GM15510 (cell line): Measurements from ENCODE around the gene PRKCQ.

Experiments
- POLR2A ChIP-seq: IDR thresholded peaks from 3 replicates; pipeline ENCODE4 v1.6.1; 2011; ENCODE audit warnings: borderline replicate concordance; ENCODE audit not compliant: insufficient read length; ENCODE audit errors: extremely low read depth

The PRKCQ gene

DNA sequence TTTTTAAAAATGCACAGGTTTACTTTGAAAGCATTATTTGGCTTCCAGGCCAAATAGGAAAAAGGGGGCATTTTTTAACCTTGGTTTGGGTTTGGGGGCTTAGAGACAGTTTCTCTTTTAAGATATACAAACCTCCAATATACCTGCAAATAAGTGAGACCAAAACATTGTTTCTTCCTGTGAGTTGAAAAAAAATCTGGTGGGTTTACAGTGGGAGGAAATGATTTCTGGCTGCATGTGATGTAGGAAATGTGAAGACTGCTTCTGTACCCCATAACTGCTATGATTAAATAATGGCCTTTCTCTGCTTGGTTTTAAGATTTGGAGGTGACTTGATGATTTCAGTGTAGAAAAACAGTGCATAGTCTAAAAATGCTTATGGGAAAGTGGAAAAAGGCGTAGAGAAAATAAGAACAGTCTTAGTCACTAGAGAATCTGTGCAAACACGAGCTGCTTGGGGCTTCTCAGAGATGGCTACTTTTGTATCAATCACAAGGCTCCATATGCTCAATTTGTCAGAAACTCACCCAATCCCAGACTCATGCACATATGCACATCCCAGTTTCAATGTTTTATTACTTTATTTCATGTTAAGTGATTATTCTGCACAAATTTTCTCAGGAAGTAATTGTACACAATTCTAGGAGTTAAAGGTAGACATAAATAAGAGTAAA lies 22.1 kb upstream of the PRKCQ start:
- no peak for TF ChIP-seq POLR2A

GRCh38 chr10:6601246-6601805 lies 21.2 kb upstream of the PRKCQ start:
- TF ChIP-seq POLR2A = no peak

DNA sequence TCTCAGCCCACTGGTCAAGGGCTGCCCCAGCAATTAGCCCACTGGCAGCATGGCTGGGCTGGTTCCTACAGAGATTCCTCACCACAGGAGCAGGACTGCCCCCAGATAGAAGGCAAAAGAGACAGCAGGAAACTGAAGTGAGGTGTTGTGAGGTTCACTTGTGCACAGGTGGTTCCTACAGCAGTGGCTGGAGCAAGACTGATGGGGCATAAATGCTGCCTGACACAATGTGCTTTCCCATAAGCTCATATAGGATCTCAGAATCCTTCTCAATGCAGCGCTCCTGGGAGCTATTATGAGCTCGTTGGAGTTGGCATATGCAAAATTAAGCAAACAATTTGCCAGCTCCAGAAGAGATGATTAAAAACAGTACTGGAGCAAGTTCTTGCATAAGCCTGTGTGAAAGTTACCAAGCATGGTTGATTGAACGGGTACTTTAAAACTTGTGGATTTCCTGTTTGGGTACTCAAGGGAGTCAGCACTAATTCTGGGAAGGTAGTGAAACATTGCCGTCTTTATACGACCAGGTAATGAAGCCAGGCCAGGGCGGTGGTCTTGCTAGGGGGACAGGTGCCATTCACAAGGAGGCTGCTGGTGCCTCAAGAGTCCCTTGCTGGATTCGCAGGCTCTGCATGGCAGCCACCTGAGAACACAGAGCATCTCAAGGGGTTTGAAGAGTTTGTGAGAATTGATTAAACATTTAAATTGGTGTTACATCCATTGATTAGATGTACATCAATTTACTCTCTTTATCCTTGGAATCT lies 20.3 kb upstream of the PRKCQ start:
- TF ChIP-seq POLR2A = no peak

DNA sequence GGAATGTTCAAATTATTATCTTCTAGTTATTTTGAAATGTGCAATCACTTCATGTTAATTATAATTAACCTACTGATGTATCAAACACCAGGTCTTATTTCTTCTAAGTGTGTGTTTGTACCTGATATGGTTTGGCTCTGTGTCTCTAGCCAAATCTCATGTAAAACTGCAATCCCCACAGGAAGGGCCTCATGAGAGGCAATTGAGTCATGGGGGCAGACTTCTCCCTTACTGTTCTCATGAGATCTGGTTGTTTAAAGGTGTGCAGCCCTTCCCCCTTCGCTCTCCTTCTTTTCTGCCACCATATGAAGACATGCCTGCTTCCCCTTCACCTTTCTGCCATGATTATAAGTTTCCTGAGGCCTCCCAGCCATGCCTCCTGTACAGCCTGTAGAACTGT lies 18.6 kb upstream of the PRKCQ start:
- TF ChIP-seq POLR2A = no peak

DNA sequence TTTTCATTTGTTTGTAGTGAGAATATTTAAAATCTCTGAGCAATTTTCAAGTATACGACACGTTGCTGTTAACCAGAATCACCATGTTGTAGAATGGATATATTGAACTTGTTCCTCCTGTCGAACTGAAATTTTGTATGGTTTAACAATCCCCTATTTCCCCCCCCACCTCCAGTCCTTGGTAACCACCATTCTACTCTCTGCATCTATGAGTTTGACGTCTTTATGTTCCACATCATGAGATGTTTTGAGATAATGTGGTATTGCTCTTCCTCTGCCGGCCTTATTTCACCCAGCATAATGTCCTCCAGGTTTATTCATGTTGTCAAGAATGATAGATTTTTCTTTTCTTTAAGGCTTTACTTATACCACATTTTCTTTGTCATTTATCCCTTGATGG lies 17.4 kb upstream of the PRKCQ start:
- no peak for TF ChIP-seq POLR2A

GRCh38 chr10:6595499-6595898 lies 15.4 kb upstream of the PRKCQ start:
- no peak for TF ChIP-seq POLR2A

DNA sequence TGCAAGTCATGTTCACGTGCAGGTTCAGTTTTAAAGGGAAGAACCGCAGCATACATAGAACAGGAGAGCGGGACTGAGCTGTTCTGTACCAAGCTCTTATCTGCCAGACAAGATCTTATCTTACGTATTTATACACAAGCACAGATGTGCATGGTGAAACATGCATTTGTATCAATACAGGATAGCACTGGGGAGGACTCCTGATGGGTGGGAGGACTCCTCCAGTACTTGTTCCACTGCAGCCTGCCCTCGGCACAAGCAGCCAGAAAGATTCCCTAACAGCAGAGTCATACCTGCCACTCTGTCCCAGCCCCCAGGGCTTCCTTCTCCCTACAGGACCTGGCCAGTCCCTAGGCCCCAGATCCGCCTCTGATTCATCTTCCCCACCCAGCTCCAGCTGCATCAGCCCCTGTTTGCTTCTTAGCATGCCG lies 13.2 kb upstream of the PRKCQ start:
- no peak for TF ChIP-seq POLR2A

GRCh38 chr10:6592080-6592479 lies 12.0 kb upstream of the PRKCQ start:
- TF ChIP-seq POLR2A = no peak

- TF ChIP-seq POLR2A = no peak
Measured at GRCh38 chr10:6591668-6592067, 11.6 kb upstream of the PRKCQ start.

GRCh38 chr10:6590100-6590499 lies 10.0 kb upstream of the PRKCQ start:
- no peak for TF ChIP-seq POLR2A

GRCh38 chr10:6589287-6590094 lies 9.4 kb upstream of the PRKCQ start:
- TF ChIP-seq POLR2A = no peak

- TF ChIP-seq POLR2A = no peak
Measured at GRCh38 chr10:6588845-6589244, 8.8 kb upstream of the PRKCQ start.

- TF ChIP-seq POLR2A = no peak
Measured at GRCh38 chr10:6588082-6588481, 8.0 kb upstream of the PRKCQ start.

GRCh38 chr10:6586501-6586900 lies 6.4 kb upstream of the PRKCQ start:
- TF ChIP-seq POLR2A = no peak

GRCh38 chr10:6583447-6583846 lies 3.4 kb upstream of the PRKCQ start:
- TF ChIP-seq POLR2A = no peak

DNA sequence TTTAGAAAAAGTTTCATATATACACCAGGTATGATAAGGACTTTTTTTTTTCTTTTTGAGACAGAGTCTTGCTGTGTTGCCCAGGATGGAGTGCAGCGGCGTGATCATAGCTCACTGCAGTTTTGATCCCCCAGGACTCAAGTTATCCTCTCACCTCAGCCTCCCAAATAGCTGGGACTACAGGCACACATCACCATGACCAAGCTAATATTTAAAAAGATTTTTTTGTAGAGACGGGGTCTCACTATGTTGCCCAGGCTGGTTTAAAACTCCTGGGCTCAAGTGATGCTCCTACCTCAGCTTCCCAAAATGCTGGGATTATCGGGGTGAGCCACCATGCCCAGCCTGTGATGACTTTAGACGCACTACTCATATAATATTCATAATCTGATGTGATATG lies 2.2 kb upstream of the PRKCQ start:
- TF ChIP-seq POLR2A = no peak

GRCh38 chr10:6581778-6582228 lies 1.7 kb upstream of the PRKCQ start:
- no peak for TF ChIP-seq POLR2A
